ENCODE measurements around the gene AKR7A2.

Gene AKR7A2

GRCh38 chr1:19343617-19344350 is 31.8 kb upstream of the AKR7A2 start:
- DNase-seq (ENCODE audit: low spot score) (no peak), FAIRE-seq (no peak)

GRCh38 chr1:19342894-19343616 is 31.1 kb upstream of the AKR7A2 start:
- no peak for FAIRE-seq
- no peak for DNase-seq (ENCODE audit: low spot score)

- FAIRE-seq = no peak
Observed at GRCh38 chr1:19342062-19342750, 30.3 kb upstream of the AKR7A2 start.

GRCh38 chr1:19341201-19342061 is 29.5 kb upstream of the AKR7A2 start:
- FAIRE-seq = no peak
- peak; percentile 85 for DNase-seq (ENCODE audit: low spot score)

More at GRCh38 chr1:19342062-19342750, 30.3 kb upstream of the AKR7A2 start:
- DNase-seq (ENCODE audit: low spot score) = no peak

GRCh38 chr1:19340387-19340937 is 28.5 kb upstream of the AKR7A2 start:
- FAIRE-seq (no peak), DNase-seq (ENCODE audit: low spot score) (no peak)

- FAIRE-seq (no peak), DNase-seq (ENCODE audit: low spot score) (no peak)
Observed at GRCh38 chr1:19339214-19339861, 27.4 kb upstream of the AKR7A2 start.

GRCh38 chr1:19338323-19338762 is 26.4 kb upstream of the AKR7A2 start:
- FAIRE-seq (no peak), DNase-seq (ENCODE audit: low spot score) (no peak)

- FAIRE-seq (no peak), DNase-seq (ENCODE audit: low spot score) (no peak)
Observed at GRCh38 chr1:19337289-19337688, 25.3 kb upstream of the AKR7A2 start.

GRCh38 chr1:19336543-19336942 is 24.6 kb upstream of the AKR7A2 start:
- DNase-seq (ENCODE audit: low spot score) (no peak), FAIRE-seq (no peak)

- DNase-seq (ENCODE audit: low spot score) (no peak), FAIRE-seq (no peak)
Observed at GRCh38 chr1:19333587-19334354, 21.8 kb upstream of the AKR7A2 start.

- DNase-seq (ENCODE audit: low spot score) = no peak
- FAIRE-seq = no peak
Observed at GRCh38 chr1:19332832-19333231, 20.9 kb upstream of the AKR7A2 start.

GRCh38 chr1:19331262-19331878 is 19.4 kb upstream of the AKR7A2 start:
- FAIRE-seq (no peak), DNase-seq (ENCODE audit: low spot score) (no peak)

GRCh38 chr1:19330449-19331135 is 18.6 kb upstream of the AKR7A2 start:
- no peak for FAIRE-seq
- DNase-seq (ENCODE audit: low spot score) = no peak

GRCh38 chr1:19329611-19330010 is 17.7 kb upstream of the AKR7A2 start:
- DNase-seq (ENCODE audit: low spot score) (no peak), FAIRE-seq (no peak)

- no peak for DNase-seq (ENCODE audit: low spot score)
- no peak for FAIRE-seq
Observed at GRCh38 chr1:19329188-19329587, 17.2 kb upstream of the AKR7A2 start.

- FAIRE-seq = no peak
Observed at GRCh38 chr1:19328486-19328885, 16.5 kb upstream of the AKR7A2 start.

GRCh38 chr1:19327736-19328135 is 15.8 kb upstream of the AKR7A2 start:
- FAIRE-seq = no peak
- DNase-seq (ENCODE audit: low spot score) = no peak

More at GRCh38 chr1:19328486-19328885, 16.5 kb upstream of the AKR7A2 start:
- no peak for DNase-seq (ENCODE audit: low spot score)

GRCh38 chr1:19327301-19327700 is 15.4 kb upstream of the AKR7A2 start:
- FAIRE-seq = no peak
- DNase-seq (ENCODE audit: low spot score) = no peak

- FAIRE-seq (no peak), DNase-seq (ENCODE audit: low spot score) (no peak)
Observed at GRCh38 chr1:19326748-19327065, 14.8 kb upstream of the AKR7A2 start.
